ENCODE data around the gene ZNF646.

Gene ZNF646

DNA sequence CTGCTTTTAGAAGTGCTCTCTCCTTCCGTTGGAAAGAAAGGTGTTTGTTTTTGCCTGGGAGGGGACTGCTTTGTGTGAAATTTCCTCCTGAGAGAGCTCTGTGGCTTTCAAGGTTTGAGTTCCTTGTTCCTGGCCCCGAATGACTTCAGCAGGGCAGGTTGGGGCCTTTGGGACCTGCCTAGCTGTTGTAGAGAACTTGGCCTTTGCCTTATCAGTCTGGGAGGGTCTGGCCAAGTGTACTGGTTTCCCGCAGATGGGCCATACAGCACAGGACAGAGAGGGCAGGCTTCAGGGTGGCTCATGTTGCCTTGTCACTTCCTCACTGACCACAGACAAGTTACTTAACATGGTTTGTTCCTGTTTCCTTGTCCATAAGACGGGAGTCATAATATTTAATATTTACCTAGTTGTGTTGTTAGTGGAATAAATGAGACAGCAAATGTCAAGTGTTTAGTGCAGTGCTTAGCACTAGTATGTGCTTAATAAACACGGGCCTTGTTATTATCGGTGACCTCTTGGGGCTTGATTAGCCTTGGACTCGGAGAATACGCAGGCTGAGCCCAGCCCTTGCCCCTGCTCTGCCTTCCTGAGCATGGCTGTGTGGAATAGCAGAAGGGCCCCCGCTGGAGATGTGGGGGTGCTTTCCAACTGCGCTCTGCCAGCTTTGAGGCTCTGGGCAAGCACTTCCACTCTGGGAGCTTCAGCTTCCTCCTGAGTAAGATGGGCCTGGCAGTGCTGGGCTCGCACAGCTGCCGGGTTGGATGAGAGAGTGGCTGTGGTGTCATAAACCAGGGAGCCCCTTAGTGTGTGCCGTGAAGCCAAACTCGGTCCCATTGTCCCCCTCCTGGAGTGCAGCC lies 54.7 kb downstream of the ZNF646 start:
- in situ Hi-C loops (cut with MboI; ENCODE audit: low sequenced_read_pairs): no loop called here

DNA sequence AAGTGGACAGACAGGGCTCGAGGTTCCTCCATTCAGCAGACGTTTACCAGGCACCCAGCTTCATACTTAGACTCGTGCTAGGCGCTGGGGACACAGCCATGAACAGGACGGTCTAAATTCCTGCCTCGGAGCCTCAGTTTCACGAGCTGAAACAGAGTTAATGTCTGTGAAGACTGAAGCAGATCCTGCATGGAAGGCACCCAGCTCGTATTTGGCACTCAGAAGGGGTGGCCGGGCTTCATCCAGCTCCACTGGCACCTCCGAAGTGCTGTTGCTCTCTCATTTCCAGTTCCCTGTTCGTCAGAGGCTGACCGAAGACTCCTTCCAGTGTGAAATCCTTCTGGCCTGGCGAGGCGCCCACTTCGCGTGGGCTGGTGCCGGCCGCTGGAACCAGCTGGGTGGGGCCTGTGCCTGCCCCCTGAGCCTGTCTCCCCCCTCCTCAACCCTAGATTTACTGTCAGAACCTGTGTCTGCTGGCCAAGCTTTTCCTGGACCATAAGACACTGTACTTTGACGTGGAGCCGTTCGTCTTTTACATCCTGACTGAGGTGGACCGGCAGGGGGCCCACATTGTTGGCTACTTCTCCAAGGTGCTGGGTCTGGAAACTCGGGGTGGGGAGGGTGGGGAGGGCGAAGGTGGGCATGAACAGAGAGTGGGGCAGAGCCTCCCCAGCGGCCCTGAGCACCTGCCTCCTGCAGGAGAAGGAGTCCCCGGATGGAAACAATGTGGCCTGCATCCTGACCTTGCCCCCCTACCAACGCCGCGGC lies 55.5 kb downstream of the ZNF646 start:
- in situ Hi-C loops (cut with MboI; ENCODE audit: low sequenced_read_pairs): no loop called here

DNA sequence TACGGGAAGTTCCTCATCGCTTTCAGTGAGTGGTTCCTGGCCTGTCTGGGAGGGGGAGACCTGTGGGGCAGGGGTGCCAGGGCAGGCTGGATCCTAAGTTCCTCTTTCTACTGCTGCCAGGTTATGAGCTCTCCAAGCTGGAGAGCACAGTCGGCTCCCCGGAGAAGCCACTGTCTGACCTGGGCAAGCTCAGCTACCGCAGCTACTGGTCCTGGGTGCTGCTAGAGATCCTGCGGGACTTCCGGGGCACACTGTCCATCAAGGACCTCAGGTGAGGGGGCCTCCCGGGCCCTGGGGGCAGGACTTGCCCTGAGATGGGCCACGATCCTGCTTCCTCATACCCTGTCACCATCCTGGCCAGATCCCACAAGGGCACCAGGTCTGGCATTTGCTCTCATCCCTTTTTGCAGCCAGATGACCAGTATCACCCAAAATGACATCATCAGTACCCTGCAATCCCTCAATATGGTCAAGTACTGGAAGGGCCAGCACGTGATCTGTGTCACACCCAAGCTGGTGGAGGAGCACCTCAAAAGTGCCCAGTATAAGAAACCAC lies 56.2 kb downstream of the ZNF646 start:
- in situ Hi-C loops (cut with MboI; ENCODE audit: low sequenced_read_pairs): no loop called here

DNA sequence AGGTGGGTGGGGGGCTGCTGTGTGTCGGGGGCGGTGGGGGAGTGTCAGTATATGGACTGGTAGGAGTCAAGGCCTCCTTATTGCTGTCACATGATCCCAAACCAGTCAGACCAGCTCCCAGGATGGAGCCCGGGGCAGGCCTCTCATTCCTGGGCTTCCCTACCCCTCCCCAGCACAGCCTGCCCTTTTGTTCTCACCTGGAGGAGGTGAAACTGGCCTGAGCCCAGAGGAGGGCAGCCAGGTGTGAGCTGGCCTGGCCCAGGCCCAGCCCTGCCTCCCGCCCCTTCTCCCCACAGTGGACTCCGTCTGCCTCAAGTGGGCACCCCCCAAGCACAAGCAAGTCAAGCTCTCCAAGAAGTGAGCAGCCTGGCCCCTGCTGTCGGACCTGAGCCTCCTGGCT lies 56.7 kb downstream of the ZNF646 start:
- in situ Hi-C loops (cut with MboI; ENCODE audit: low sequenced_read_pairs): no loop called here

DNA sequence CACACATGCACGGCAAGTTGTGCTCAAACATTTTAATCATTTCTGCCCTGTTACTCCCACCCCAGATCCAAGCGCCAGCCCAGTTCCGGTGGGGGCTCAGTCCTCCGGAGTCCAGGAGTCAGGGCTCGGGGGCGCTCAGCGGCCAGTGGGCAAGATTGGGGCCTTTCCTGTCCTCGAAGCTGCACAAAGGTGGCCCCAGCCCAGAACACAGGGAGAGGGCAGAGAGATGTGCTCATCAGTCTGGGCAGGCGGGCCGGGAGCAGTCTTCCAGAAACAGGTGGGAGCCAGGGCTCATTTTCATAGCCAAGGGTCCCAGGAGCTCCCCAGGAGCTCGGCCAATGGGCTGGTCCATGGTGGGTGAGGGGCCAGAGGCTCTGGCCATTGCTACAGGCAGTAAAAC lies 57.2 kb downstream of the ZNF646 start:
- in situ Hi-C loops (cut with MboI; ENCODE audit: low sequenced_read_pairs): no loop called here

DNA sequence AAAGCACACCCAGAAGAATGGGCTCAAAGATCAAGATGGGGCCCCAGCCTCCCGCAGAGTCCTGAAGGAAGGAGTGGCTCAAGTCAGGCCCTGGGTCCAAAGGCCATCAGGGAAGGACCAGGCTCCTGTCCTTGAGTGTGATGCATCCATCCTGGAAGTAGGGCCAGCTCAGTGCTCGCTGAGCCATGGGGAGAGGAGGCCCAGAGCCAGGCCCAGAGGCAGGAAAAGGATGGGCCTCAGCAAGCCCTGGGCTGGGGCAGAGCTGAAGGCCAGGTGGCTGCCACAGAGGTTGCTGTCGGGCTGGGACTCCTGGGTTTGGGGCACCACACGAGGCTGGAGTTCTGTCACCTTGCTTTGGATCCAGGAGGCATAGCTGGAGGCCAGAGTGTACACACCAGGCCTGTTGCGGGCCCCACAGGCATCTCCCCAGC lies 57.6 kb downstream of the ZNF646 start:
- in situ Hi-C loops (cut with MboI; ENCODE audit: low sequenced_read_pairs): no loop called here

DNA sequence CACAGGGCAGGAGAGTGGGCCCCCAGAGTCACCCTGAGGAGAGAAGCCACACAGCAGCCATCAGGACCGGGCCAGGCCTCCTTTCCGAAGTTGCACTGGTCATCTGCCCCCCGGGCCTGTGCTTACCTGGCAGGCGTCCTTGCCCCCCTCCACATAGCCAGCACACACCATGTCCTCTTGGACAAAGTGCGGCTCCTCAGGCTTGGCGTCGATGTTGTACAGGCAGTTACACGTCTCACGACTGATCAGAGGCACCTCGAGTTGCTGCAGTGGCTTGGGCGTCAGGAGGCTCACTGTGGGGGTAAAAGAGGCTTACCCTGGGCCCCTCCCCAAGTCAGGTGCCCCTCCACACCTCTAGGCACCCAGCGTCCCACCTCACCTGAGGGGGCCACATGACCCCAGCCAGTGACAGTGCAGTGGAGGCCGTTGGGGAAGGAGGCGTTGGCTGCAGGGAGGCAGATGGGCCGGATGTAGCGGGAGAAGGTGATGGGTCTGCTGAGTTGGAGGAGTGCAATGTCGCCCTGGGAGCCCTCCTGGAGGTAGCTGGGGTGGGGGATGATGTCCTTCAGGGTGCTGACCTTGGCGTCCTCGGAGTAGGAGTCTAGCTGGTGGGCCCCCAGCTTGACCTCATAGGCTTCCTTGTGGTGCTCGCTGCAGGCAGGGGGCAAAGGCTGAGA lies 58.2 kb downstream of the ZNF646 start:
- in situ Hi-C loops (cut with MboI; ENCODE audit: low sequenced_read_pairs): no loop called here

DNA sequence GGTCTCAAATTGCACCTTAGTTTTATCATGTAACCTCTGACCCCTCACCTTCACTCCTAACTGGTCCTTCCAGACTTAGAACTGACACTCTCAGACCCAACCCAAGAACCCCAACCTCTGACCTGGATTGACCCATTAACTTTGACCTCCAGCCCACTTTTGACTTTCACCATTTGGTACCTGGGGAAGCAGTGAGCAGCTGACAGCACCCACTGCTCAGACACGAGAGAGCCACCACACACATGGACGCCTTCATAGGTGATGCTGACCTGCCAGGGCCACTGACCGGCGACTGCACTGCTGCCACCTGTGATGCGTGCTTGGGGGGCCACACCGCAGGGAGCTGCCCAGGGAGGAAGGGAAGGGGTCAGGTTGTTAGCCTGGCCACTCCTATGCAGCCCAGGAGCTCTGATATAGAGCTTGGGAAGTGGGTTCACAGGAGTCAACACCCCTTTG lies 58.9 kb downstream of the ZNF646 start:
- in situ Hi-C loops (cut with MboI; ENCODE audit: low sequenced_read_pairs): no loop called here

All from HL-60/S4 treated with phorbol 12-myristate 13-acetate at 8.2 ng/mL for 4 days and 3 days (cell line).